Measurements from ENCODE around the gene CIAO2A. TPM values are rescaled to one million over a fixed set of nuclear protein-coding genes. Genes with fewer than 3 reads are reported as not detected.

CIAO2A gene
- total RNA-seq, 1 experiment from 2014 or later = 74.4 TPM

DNA sequence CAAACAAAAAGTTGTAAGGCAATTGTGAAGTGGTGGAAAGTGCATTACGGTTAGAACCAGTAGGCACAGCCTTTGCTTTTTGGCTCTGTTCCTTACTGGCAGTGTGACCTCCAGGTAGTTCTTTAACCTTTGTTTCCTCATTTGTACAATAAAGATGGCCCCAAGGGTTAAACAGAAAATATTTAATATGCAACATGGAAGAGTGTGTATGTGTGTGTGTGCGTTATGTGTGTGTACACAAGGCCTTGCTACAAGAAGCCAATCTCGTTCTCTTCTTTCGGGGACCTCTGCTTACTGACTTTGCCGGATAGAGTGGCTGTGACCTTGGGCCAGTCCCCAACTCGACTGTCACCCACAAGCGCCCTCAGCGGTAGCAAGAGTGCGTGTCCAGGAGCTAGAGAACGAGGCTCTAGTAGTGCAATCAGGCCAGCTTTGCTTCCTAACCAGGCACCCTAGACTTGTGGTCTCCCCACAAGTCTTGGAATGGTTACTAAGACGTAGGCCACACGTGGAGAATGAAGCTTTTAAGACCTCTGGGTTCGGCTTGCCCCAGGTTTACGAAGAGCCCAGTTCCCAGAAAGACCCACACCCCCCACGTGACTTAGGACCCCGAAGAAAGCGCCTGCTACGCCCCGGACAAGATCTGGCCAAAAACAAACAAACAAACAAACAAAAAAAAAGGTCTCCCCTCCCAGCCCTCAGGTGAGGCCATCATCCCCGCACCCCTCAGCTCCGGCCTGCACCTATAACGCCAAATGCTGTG lies 593 bp downstream of the CIAO2A start:
- H3K79me2 ChIP-seq (ENCODE audit: insufficient read depth, low read length) = no peaks in the 10 kb centered on the region; the same call in 1 of the 2 replicates

More for the DNA sequence above, 593 bp downstream of the CIAO2A start:
- Mint-ChIP-seq H3K9me3 (no peaks in the 10 kb centered on the region), H3K4me1 (peaks cover 28 to 44% of the 10 kb centered on the region in 2 experiments), H3K27me3 (ENCODE audit: low read depth) (no peaks in the 10 kb centered on the region), H3K36me3 (ENCODE audit: insufficient read depth in 1 of 3, low read depth in 3 of 3) (peaks cover 17 to 23% (median 20%) of the 10 kb centered on the region in 3 experiments), H3K4me3 (peak overlapping the region; percentile 99), H3K27ac (peak overlapping the region; percentile 96 to 100 (median 99))
- Histone ChIP-seq H3K4me2 (ENCODE audit: insufficient read depth, insufficient read length, low read length) (peak overlapping the region; percentile 92), H3K56ac (ENCODE audit: insufficient read length, low read depth, low read length) (no peak overlapping the region), H3K79me1 (ENCODE audit: insufficient read depth, low read depth, low read length, poor library complexity, severe bottlenecking) (peaks cover 5% of the 10 kb centered on the region), H2BK5ac (ENCODE audit: insufficient read length, low read length) (no peak overlapping the region), H2BK15ac (ENCODE audit: low read depth, low read length) (no peak overlapping the region), H2BK12ac (ENCODE audit: insufficient read length, low read depth, low read length) (no peak overlapping the region), H4K5ac (ENCODE audit: insufficient read length, low read depth, low read length) (no peak overlapping the region), H4K8ac (replicated peaks; ENCODE audit: insufficient read length, low read depth, low read length) (no peak overlapping the region), H2BK120ac (ENCODE audit: low read depth, low read length, poor library complexity, severe bottlenecking) (no peak overlapping the region), H3K18ac (ENCODE audit: insufficient read length, low read depth, low read length) (peak overlapping the region; percentile 54), H3K4me1 (ENCODE audit: insufficient read depth, low read length) (no peaks in the 10 kb centered on the region), H3K27me3 (ENCODE audit: insufficient read depth, low read length) (no peaks in the 10 kb centered on the region), H3K4ac (ENCODE audit: low read depth, low read length) (no peak overlapping the region), H3K27ac (ENCODE audit: insufficient read length, low read depth, low read length) (peak overlapping the region; percentile 24), H2AFZ (ENCODE audit: low read length) (no peak overlapping the region), H3K9ac (ENCODE audit: extremely low read depth, insufficient read length, low read length) (peak overlapping the region; percentile 93), H2BK20ac (ENCODE audit: low read depth, low read length, poor library complexity, severe bottlenecking) (no peak overlapping the region), H4K91ac (ENCODE audit: insufficient read length, low read depth, low read length) (no peak overlapping the region), H2AK5ac (ENCODE audit: insufficient read length, low read length) (no peak overlapping the region), H3K23ac (ENCODE audit: insufficient read length, low read depth, low read length) (no peak overlapping the region), H4K20me1 (ENCODE audit: control insufficient read depth, insufficient read depth, insufficient read length) (no peaks in the 10 kb centered on the region), H3T11ph (ENCODE audit: low read length) (no peak overlapping the region), H3K23me2 (ENCODE audit: insufficient read length, low read depth, low read length, poor library complexity, severe bottlenecking) (peaks cover 12% of the 10 kb centered on the region), H3K14ac (ENCODE audit: insufficient read depth, low read length) (no peak overlapping the region; the same call in 1 of the 2 replicates), H3K9me3 (ENCODE audit: control insufficient read depth, low read depth, low read length) (no peaks in the 10 kb centered on the region)
- peak; percentile 23; the same call in 1 of the 3 replicates for TF ChIP-seq CTCF (conservative IDR thresholded peaks at IDR 0.05)
- DNase-seq = peak; percentile 57
- no CpG with 5 or more reads among the region's 22 CpGs for WGBS (ENCODE audit: extremely low coverage, insufficient read length, low lambda C conversion rate)

Data from H9 (cell line).